Peyer's patch (tissue), 4 donors: ENCODE results near the gene DIS3L2.

Source experiments
- CTCF ChIP-seq, 6 experiments: fragments of 450-650 bp in 4 of 6; fragments of 200-600 bp in 2 of 6; sonication (generic) in 1 of 6; IDR thresholded peaks; one replicate each; pipeline ENCODE4 v1.5.1; 2017 to 2019; ENCODE audit warnings: antibody characterized with exemption in 6 of 6, mild to moderate bottlenecking in 3 of 6, moderate library complexity in 1 of 6
- POLR2A ChIP-seq, 2 donors: fragments of 450-650 bp; IDR thresholded peaks; one replicate each; pipeline ENCODE4 v1.5.1; 2017; ENCODE audit warnings: antibody characterized with exemption in 2 of 2, mild to moderate bottlenecking in 2 of 2, moderate library complexity in 2 of 2

DNA sequence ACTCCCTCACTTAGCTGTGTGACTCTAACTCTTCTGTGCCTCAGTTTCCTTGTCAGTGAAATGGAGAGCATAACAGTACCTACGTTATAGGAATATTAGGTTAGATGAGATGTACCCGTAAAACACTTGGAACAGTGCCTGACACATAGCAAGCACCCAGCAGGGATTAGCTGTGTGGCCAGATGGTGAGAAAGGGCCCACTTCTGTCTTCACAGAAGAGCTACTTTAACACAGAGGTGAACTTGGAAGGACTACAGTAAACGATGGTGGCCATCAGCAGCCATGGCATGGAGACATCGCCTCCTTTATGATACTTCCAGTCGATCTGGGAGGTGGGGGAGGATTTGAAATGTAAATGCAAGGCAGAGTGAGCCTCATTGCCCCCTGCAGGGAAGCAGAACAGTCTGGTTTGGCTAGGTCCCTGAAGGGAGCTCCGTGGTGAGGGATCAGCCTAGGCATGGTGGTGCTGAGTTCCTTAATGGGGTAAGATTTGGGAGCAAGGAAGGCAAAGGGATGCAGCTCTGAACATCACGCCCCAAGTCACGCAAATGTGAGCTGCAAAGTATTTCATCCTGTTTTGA lies 315.3 kb downstream of the DIS3L2 start:
- TF ChIP-seq CTCF (IDR thresholded peaks at IDR 0.05): no peak
- no peak for TF ChIP-seq POLR2A (IDR thresholded peaks at IDR 0.05)
